GM19025 (cell line): ENCODE results near the gene THOC2.
"Not testable (repeated sequence)": the region's sequence is repeated elsewhere in the genome, so short reads cannot be mapped to it uniquely, and the experiment has no call there.

Experiments
- ATAC-seq: cut with Tn5 transposase; IDR thresholded peaks from one replicate; pipeline ENCODE4 v1.9.1; 2021; ENCODE audit warnings: mild to moderate bottlenecking, low read depth, moderate library complexity; ENCODE audit not compliant: unreplicated experiment

THOC2 gene

DNA sequence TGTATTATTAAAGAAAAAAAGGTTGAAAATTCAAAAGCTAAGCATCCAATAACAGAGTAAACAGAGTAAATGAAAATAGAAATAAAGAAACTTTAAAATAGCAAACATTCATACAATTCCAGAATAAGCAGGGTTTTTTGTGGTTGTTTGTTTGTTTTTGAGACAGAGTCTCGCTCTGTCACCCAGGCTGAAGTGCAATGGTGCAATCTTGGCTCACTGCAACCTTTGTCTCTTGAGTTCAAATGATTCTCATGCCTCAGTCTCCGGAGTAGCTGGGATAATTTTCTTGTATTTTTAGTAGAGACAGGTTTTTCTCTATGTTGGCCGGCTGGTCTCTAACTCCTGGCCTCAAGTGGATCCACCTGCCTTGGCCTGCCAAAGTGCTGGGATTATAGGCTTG, 6.6 kb upstream of the THOC2 start:
- ATAC-seq, result no peak

DNA sequence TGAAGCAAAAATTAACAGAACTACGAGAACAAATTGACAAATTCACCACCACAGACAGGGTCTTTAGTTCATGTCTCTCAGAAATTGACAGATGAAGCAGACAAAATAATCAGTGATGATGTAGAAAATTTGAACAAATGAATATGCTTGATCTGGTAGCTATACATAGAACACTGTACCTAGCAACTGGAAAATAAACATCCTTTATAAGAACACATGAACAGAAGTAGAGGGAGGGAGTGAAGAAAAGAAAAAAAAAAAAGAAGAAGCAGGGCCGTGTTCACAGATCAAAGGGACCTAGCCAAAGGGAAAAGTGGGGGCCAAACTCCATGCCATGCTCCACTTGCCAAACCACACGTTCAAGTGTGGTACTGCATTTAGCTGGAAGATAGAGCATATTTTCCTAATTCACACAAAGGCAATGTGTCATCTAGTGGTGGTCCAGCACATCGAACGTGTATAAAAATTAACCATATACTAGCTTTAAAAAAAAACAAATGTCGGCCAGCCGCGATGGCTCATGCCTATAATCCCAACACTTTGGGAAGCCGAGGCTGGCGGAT, 5.6 kb upstream of the THOC2 start:
- ATAC-seq, result no peak

DNA sequence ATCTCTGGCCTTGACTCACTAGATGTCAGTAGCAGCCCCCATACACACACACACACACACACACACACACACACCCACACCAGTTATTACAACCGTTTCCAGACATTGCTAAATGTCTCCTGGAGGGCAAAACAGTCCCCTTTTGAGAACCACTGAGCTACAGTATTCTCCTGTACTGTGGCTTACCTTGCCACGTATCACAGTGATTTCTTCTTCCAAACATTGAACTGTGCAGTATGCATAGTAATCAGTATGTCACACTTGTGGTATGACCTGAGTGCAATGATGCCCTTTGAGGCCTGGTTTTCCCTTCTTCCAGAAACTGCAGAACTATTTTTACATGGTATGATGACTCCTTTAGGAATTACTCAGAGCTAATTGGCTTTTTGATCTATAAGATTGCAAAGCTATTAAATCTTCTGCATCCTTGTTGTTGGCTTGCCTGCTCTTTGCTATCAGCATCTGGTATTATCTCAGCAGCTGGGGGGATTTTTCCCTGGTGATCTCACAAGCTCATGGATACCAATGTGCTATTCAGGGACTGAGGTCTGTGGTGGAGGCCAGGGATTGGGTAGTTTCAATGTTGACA, 3.6 kb upstream of the THOC2 start:
- ATAC-seq, result no peak

DNA sequence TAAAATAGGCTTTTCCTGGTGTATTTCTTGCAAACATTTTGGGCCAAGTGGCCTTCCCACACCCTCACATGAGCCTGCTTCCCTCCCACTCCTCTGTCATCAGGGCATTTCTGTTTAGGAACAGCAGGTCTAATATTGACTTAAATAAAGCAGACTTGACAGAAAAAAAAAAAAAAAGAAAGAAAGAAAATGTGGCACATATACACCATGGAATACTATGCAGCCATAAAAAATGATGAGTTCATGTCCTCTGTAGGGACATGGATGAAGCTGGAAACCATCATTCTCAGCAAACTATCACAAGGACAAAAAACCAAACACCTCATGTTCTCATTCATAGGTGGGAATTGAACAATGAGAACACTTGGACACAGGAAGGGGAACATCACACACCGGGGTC, 2.3 kb upstream of the THOC2 start:
- ATAC-seq, result not testable (repeated sequence)

DNA sequence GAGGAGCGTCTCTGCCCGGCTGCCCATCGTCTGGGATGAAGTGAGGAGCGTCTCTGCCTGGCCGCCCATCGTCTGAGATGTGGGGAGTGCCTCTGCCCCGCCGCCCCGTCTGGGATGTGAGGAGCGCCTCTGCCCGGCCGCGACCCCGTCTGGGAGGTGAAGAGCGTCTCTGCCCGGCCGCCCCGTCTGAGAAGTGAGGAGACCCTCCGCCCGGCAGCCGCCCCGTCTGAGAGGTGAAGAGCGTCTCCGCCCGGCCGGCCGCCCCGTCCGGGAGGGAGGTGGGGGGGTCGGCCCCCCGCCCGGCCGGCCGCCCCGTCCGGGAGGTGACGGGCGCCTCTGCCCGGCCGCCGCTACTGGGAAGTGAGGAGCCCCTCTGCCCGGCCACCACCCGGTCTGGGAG, 1.2 kb upstream of the THOC2 start:
- not testable (repeated sequence) for ATAC-seq

DNA sequence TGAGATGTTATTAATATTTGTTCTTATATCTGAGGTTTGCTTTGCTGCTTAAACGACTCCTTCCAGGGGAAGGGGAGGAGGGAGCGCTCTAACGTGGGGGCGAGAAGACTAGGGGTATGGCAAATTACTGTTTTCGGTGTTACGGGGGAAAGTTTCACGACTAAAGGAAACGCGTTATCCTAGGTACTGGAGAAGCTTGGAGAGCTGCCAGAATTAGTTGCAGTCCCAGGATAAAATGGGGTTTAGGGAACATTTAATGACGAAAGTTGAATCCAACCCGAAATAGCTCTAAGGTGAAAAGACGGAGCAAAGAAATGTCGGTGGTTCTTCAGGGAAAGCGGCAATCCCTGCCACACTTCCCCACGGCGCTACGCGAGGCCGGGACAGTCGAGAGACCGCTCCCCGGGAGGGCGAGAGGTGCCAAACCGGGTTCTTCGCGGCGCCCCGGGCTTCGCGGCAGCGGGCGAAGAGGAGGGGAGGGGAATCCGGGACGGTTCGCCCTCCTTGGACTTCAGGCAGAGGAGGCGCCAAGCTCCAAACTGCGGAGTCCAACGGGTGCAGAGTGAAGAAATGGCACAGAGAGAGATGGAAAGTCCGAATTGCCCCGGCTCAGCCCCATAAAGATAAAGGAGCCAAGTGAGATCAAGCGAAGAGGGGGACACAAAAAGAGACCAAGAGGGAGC, 724 bp downstream of the THOC2 start:
- peak; percentile 21 for ATAC-seq

DNA sequence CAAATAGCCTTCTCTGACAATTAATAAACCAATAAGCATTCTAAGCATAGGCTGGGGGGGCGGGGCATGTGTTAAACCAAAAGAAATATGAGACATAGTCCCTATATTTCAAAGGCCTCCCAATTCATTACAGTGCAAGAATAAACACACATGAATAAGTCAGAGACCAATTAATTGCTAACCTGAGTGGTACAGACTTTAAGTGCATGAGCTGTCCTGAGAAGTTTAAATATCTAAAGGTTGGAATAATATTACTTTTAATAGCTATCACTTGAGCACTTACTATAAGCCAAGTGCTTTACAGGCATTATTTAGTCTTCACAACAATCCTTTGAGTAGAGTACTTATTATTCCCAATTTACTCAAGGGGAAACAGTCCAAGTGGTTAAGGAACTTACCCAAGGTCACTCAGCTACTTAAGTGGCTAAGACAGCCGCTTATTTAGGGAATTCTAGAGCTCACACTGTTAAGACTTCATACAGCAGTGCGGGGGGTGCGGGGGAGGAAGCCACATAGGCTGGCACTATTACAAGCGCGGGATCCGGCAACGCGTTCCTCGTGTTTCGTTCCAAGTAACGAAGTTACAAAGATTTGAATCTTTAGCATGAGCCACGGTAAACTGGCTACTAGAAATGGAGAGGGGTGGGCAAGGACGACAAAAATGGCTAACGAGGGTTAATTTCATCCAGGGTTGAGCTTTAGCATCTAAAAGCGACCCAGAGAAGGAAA, 1.4 kb downstream of the THOC2 start:
- ATAC-seq, result no peak

DNA sequence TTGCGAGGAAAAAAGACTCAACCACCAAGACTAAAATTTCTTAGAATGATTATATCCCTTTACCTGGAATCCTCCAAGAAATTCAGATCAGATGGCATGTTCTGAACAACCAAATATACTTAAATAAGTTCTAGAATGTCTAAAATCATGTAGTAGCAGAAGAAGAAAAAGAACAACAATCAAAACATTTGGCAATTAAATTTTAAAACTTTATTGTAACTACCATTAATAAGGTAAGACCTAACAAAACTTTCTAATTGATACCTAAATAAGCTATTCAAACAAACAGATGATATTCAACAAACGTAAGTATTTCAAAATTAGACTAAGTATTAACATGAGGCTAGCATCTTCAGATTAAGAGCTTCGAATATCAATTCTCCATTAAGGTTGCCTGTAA, 4.3 kb downstream of the THOC2 start:
- ATAC-seq, result no peak

DNA sequence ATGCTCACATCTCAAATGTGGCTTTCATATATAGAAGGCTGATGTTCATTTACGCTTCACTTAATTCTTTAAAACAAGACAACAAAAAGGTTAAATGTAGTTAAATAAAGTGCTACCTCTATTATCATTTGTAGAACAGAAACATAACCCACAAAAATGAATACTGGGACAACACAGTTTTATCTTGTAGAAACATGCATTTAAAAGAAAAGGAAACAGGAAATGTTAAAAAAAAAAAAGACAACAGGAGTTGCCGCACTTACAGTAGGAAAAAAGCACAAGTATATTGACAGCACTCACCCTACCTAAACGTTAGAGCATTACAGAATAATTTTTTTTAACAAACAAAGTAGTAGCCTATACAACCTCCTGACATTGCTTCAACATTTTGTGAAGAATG, 4.8 kb downstream of the THOC2 start:
- ATAC-seq, result no peak

DNA sequence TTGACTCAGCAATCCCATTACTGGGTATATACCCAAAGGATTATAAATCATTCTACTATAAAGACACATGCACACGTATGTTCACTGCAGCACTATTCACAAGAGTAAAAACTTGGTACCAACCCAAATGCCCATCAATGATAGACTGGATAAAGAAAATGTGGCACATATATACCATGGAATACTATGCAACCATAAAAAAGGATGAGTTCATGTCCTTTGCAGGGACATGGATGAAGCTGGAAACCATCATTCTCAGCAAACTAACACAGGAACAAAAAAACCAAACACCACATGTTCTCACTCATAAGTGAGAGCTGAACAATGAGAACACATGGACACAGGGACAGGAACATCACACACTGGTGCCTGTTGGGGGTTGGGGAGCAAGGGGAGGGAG, 10.7 kb downstream of the THOC2 start:
- not testable (repeated sequence) for ATAC-seq

DNA sequence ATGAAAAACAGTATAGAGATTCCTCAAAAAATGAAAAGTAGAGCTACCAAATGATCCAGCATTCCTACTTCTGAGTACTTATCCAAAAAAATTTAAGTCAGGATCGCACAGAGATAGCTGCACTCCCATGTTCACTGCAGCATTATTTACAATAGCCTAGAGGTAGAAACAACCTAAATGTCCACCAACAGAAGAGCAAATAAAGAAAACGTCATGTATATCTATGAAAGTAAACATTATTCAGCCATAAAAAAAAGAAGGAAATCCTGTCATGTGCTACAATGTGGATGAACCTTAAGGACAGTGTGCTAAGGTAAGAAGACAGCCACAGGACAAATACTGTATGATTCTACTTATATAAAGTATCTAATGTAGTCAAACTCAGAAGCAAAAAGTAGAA, 12.4 kb downstream of the THOC2 start:
- ATAC-seq, result no peak

DNA sequence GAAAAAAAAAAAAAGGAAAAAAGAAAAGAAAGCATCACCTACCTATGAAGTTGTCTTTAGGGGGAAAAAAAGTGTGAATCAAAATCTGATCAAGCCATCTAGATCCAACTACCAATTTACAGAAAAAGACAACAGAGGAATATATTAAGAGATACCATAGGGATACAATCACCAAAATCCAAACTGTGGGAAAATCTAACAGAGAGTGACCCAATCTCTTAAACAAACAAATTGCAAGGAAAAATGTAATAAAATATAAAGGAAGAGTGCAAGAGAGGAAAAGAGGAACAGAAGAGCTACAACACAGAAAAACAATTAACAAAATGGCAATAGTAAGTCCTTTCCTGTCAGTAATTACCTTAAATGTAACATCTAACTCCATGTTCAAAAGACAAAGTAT, 19.0 kb downstream of the THOC2 start:
- ATAC-seq, result no peak

DNA sequence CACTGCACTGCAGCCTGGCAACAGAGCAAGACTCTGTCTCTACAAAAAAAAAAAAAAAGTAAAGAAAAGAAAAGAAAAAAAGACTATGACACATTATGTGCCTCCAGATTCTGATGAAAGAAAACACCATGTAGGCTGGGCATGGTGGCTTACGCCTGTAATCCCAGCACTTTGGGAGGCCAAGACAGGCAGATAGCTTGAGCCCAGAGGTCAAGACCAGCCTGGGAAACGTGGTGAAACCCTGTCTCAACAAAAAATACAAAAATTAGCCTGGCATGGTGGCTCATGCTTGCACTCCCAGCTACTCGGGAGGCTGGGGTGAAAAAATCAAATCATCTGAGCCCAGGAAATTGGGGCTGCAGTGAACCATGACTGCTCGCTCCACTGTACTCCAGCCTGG, 19.4 kb downstream of the THOC2 start:
- ATAC-seq, result no peak

DNA sequence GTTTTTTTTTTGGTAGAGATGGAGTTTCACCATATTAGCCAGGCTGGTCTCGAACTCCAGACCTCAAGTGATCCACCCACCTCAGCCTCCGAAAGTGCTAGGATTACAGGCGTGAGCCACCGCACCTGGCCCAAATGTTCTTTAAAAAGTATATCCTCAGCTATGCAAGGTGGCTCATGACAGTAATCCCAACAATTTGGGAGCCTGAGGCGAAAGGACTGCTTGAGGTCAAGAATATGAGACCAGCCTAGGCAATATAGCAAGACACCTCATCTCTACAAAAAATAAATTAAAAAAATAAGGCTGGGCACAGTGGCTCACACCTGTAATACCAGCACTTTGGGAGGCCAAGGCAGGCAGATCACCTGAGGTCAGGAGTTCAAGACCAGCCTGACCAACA, 21.7 kb downstream of the THOC2 start:
- not testable (repeated sequence) for ATAC-seq

DNA sequence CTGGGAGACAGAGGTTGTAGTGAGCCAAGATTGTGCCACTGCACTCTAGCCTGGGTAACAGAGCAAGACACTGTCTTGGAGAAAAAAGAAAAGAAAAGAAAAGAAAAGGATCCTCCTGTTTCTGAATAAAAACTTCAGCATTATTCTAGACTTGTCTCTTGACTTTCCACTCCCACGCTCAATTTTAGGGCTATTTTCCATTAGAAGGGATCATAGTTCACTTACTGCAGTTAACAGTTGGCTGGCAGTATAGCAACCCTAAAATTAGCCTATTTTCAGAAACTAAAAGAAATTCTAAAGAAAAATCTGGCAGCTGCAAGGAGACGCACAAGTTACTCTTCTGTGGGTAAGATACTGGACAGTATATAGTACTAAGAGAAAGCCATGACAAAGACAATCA, 28.1 kb downstream of the THOC2 start:
- ATAC-seq, result no peak

DNA sequence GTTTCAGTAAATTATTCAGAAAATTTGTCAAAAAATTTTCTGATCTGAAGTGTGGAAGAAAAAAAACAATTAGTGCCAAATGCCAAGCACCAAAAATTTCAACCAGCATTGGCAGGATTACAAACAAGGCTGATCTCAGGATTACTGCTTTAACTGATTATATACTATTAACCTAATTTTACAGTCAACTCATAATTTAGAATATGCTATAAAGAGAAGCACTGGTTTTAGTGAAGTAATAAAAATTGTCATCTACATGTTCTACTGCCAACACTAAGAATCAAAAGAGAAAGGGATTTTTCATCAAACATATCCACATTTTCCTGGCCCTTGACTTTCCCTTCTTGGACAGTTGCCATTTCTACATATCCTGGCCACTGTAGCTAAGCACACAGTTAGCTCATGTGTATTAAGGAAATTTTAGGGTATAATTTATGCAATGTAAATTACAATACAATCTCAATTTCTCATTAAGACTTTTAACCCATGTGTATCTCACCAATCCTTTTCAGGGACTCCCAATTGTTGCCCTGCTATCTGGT, 33.8 kb downstream of the THOC2 start:
- no peak for ATAC-seq

DNA sequence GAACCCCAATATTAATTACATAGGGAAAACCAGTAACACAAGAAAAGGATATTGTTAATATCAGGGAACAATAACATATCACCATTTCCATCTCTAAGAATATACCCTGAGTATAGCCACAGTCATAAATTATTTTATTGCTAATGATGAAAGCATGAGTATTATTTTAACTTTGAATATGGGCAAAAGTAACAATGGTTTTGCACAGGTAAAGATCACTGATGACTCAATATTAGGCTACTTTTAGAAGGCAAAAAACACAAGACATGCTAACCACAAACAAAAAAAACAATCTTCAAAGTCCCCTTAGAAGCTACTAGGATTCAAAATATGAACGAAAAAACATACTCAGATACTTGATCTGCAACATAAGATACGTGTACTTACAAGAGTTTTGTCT, 36.5 kb downstream of the THOC2 start:
- no peak for ATAC-seq

DNA sequence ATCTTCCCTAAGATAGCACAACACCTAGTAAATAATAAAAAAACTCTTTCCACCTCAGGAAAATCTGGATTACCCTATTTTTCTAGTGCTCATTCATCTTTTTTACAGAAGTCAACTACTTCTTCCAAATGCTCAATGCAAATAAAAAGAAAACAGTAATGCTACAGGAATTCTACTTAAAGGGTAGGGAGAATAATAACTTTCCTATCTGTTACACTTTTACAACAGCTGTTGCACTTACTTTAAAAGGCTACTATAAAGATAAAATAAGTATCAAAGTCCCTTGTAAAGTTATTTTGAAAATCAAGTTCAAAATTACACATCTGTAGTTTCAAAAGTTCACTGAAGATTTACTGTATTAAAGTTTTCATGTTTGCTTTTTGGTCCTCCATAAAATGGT, 37.6 kb downstream of the THOC2 start:
- ATAC-seq, result no peak

DNA sequence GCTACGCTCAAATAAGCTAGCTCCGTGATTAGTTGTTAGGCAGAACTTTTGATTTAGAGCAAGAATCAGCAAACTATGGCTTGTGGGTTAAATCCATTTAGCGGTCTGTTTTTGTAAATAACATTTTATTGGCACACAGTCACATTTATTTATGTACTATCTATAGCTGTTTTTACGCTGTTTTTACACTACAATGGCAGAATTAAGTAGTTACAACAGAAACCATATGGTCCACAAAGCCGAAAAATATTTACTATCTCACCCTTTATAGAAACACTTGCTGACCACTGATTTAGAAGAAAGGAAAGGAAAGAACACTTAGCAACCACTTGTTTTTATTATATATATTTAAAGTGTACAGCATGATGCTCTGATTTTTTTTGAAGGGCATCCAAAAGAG, 41.1 kb downstream of the THOC2 start:
- no peak for ATAC-seq

DNA sequence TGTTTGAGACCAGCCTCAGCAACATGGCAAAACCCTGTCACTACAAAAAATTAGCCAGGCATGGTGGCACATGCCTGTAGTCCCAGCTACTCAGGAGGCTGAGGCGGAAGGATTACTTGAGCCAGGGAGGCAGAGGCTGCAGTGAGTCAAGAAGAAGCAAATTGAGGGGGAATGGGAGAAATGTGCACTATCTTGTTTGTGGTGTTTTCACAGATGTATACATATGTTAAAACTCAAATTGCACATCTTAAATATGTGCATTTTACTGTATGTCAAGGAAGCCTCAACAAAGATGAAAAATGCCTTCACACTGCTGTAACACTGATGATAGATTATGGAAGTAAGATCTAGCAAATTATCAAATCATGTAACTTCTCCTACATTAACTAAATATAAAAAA, 44.3 kb downstream of the THOC2 start:
- ATAC-seq, result no peak

DNA sequence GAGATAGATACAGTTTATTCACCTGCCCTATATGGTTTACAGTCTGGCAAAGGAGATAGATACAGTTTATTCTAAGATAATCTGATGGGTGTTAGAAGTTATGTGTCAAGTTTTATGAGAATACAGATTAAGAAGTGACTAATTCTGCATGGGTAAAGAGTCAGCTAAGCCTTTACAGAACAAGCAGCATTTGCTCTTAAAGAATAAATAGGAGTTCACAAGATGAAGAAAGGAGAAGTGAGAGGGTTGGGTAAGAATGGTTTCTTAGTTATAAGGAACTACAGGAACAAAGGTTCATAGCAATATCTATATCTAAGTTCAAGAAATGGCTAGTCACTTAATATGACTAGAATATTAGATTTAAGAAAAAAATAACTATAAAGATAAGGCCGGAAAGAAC, 47.6 kb downstream of the THOC2 start:
- no peak for ATAC-seq
